H9 (cell line): Measurements from ENCODE around the gene RALGAPA1. TPM values are rescaled to one million over a fixed set of nuclear protein-coding genes. Genes with fewer than 3 reads are reported as not detected.

Source experiments
- DNase-seq: peaks from one replicate; pipeline ENCODE4 v3.0.0-alpha.2; 2017
- H2AFZ ChIP-seq: one replicate; pipeline ENCODE4 v1.6.1; 2013; ENCODE audit warnings: mild to moderate bottlenecking, low read length, control low read depth, moderate library complexity
- H2AK5ac ChIP-seq: 2 replicates; pipeline ENCODE4 v1.6.1; 2013; ENCODE audit warnings: low read length, control low read depth, mixed read lengths; ENCODE audit not compliant: insufficient read length
- H2BK120ac ChIP-seq: one replicate; pipeline ENCODE4 v1.6.1; 2013; ENCODE audit warnings: low read depth, mild to moderate bottlenecking, low read length, control low read depth, inconsistent platforms; ENCODE audit not compliant: poor library complexity, severe bottlenecking
- H2BK12ac ChIP-seq: 2 replicates; pipeline ENCODE4 v1.6.1; 2013; ENCODE audit warnings: low read length, control low read depth, mixed read lengths, low read depth; ENCODE audit not compliant: insufficient read length
- H2BK15ac ChIP-seq: 2 replicates; pipeline ENCODE4 v1.6.1; 2013; ENCODE audit warnings: low read depth, low read length, control low read depth
- H2BK20ac ChIP-seq: one replicate; pipeline ENCODE4 v1.6.1; 2013; ENCODE audit warnings: low read depth, mild to moderate bottlenecking, low read length, control low read depth, inconsistent platforms; ENCODE audit not compliant: poor library complexity, severe bottlenecking
- H2BK5ac ChIP-seq: 2 replicates; pipeline ENCODE4 v1.6.1; 2013; ENCODE audit warnings: low read length, control low read depth, mixed read lengths; ENCODE audit not compliant: insufficient read length
- H3K14ac ChIP-seq: 2 replicates; pipeline ENCODE4 v1.6.1; 2013; ENCODE audit warnings: low read length, control low read depth; ENCODE audit not compliant: insufficient read depth
- H3K18ac ChIP-seq: 2 replicates; pipeline ENCODE4 v1.6.1; 2013; ENCODE audit warnings: low read depth, mild to moderate bottlenecking, mixed read lengths, low read length, control low read depth; ENCODE audit not compliant: insufficient read length
- H3K23ac ChIP-seq: 2 replicates; pipeline ENCODE4 v1.6.1; 2013; ENCODE audit warnings: low read length, control low read depth, mixed read lengths, low read depth; ENCODE audit not compliant: insufficient read length
- H3K23me2 ChIP-seq: 2 replicates; pipeline ENCODE4 v1.6.1; 2013; ENCODE audit warnings: low read depth, mild to moderate bottlenecking, mixed read lengths, low read length, control low read depth; ENCODE audit not compliant: insufficient read length, poor library complexity, severe bottlenecking
- H3K27ac ChIP-seq: 2 replicates; pipeline ENCODE4 v1.5.1; 2013; ENCODE audit warnings: low read length, control low read depth, mixed read lengths, low read depth; ENCODE audit not compliant: insufficient read length
- H3K27me3 ChIP-seq: 2 replicates; pipeline ENCODE4 v1.6.1; 2013; ENCODE audit warnings: low read length, control low read depth, inconsistent platforms; ENCODE audit not compliant: insufficient read depth
- H3K4ac ChIP-seq: 2 replicates; pipeline ENCODE4 v1.6.1; 2013; ENCODE audit warnings: low read depth, mild to moderate bottlenecking, control low read depth, inconsistent platforms, low read length, moderate library complexity
- H3K4me1 ChIP-seq: 2 replicates; pipeline ENCODE4 v1.6.1; 2013; ENCODE audit warnings: low read length, control low read depth, inconsistent platforms; ENCODE audit not compliant: insufficient read depth
- H3K4me2 ChIP-seq: 2 replicates; pipeline ENCODE4 v1.6.1; 2013; ENCODE audit warnings: low read length, control low read depth, mixed read lengths; ENCODE audit not compliant: insufficient read length, insufficient read depth
- H3K56ac ChIP-seq: 2 replicates; pipeline ENCODE4 v1.6.1; 2013; ENCODE audit warnings: low read depth, mild to moderate bottlenecking, mixed read lengths, low read length, control low read depth; ENCODE audit not compliant: insufficient read length
- H3K79me1 ChIP-seq: 2 replicates; pipeline ENCODE4 v1.6.1; 2013; ENCODE audit warnings: low read depth, mild to moderate bottlenecking, moderate library complexity, low read length, control low read depth, inconsistent platforms; ENCODE audit not compliant: insufficient read depth, poor library complexity, severe bottlenecking
- H3K79me2 ChIP-seq: 2 replicates; pipeline ENCODE4 v1.6.1; 2013; ENCODE audit warnings: low read length, control low read depth, inconsistent platforms; ENCODE audit not compliant: insufficient read depth
- H3K9ac ChIP-seq: 2 replicates; pipeline ENCODE4 v1.6.1; 2013; ENCODE audit warnings: low read length, control low read depth, mixed read lengths; ENCODE audit not compliant: insufficient read length; ENCODE audit errors: extremely low read depth
- H3K9me3 ChIP-seq: one replicate; pipeline ENCODE4 v1.6.1; 2013; ENCODE audit warnings: low read depth, low read length, inconsistent platforms; ENCODE audit not compliant: control insufficient read depth
- H3T11ph ChIP-seq: one replicate; pipeline ENCODE4 v1.6.1; 2013; ENCODE audit warnings: mild to moderate bottlenecking, low read length, control low read depth, inconsistent platforms
- H4K20me1 ChIP-seq: one replicate; pipeline ENCODE4 v1.6.1; 2013; ENCODE audit not compliant: control insufficient read depth, insufficient read length, insufficient read depth
- H4K5ac ChIP-seq: 2 replicates; pipeline ENCODE4 v1.6.1; 2013; ENCODE audit warnings: low read depth, mild to moderate bottlenecking, mixed read lengths, low read length, control low read depth; ENCODE audit not compliant: insufficient read length
- H4K8ac ChIP-seq: replicated peaks from 2 replicates; pipeline ENCODE4 v1.6.1; 2013; ENCODE audit warnings: low read length, control low read depth, mixed read lengths, low read depth; ENCODE audit not compliant: insufficient read length
- H4K91ac ChIP-seq: 2 replicates; pipeline ENCODE4 v1.6.1; 2013; ENCODE audit warnings: low read depth, mild to moderate bottlenecking, moderate library complexity, mixed read lengths, low read length, control low read depth; ENCODE audit not compliant: insufficient read length
- H3K27ac Mint-ChIP-seq, 3 experiments: 2 replicates in 2 of 3; 3 replicates in 1 of 3; pipeline ENCODE4 v1.8.0; 2020 to 2021; ENCODE audit warnings: mixed read lengths in 3 of 3, mild to moderate bottlenecking in 1 of 3, moderate library complexity in 1 of 3
- H3K27me3 Mint-ChIP-seq: 2 replicates; pipeline ENCODE4 v1.8.0; 2021; ENCODE audit warnings: low read depth, mild to moderate bottlenecking, moderate library complexity, mixed read lengths
- H3K36me3 Mint-ChIP-seq, 3 experiments: 2 replicates in 2 of 3; 3 replicates in 1 of 3; pipeline ENCODE4 v1.8.0; 2020 to 2021; ENCODE audit warnings: low read depth in 3 of 3, mixed read lengths in 3 of 3; ENCODE audit not compliant: insufficient read depth in 1 of 3
- H3K4me1 Mint-ChIP-seq, 2 experiments: 2 replicates each; pipeline ENCODE4 v1.8.0; 2020; ENCODE audit warnings: mixed read lengths in 2 of 2
- H3K4me3 Mint-ChIP-seq, 2 experiments: 2 replicates in 1 of 2; 3 replicates in 1 of 2; pipeline ENCODE4 v1.8.0; 2020 to 2021; ENCODE audit warnings: mild to moderate bottlenecking in 2 of 2, mixed read lengths in 2 of 2, moderate library complexity in 1 of 2
- H3K9me3 Mint-ChIP-seq, 2 experiments: 2 replicates in 1 of 2; 3 replicates in 1 of 2; pipeline ENCODE4 v1.8.0; 2020; ENCODE audit warnings: mild to moderate bottlenecking in 2 of 2, mixed read lengths in 2 of 2, moderate library complexity in 1 of 2
- CTCF ChIP-seq: fragments of 200-600 bp; sonication (generic); conservative IDR thresholded peaks from 3 replicates; pipeline ENCODE4 v1.8.0; 2021; ENCODE audit warnings: antibody characterized with exemption, mild to moderate bottlenecking
- WGBS: extraction: QIAGEN DNeasy Blood & Tissue Kit; methylation state at CpG from one replicate; pipeline ENCODE4 v1.1.7; 2013; ENCODE audit warnings: missing lambda C conversion rate, low lambda C conversion rate, mixed read lengths; ENCODE audit not compliant: insufficient read length; ENCODE audit errors: extremely low coverage; 5-methylcytosine and 5-hydroxymethylcytosine counted together
- total RNA-seq: library from RNA; stranded (reverse); gene quantifications from 2 replicates; pipeline ENCODE4 v1.2.1, GENCODE V29; 2021

RALGAPA1 gene
- total RNA-seq, 1 experiment from 2014 or later: 29.8 TPM

- no peaks in the 10 kb centered on the region for H3K79me1 ChIP-seq
- H2BK20ac ChIP-seq: no peak overlapping the region
- H3K23ac ChIP-seq: no peak overlapping the region
- no peaks in the 10 kb centered on the region for H3K9me3 Mint-ChIP-seq
- H3K4me1 Mint-ChIP-seq: peaks cover 0 to 4% of the 10 kb centered on the region in 2 experiments; a peak in 2 of 4 replicates
- H3K79me2 ChIP-seq: no peaks in the 10 kb centered on the region
- H2BK12ac ChIP-seq: no peak overlapping the region
- no peak overlapping the region for H3T11ph ChIP-seq
- H2BK5ac ChIP-seq: no peak overlapping the region
- no peak overlapping the region for H3K9ac ChIP-seq
- no peak for TF ChIP-seq CTCF
- no peak overlapping the region for H2AK5ac ChIP-seq
- WGBS: no CpG with 5 or more reads among the region's 1 CpG
- no peaks in the 10 kb centered on the region for H3K27me3 ChIP-seq
- H3K4me3 Mint-ChIP-seq: no peak overlapping the region
- peaks cover 0 to 10% (median 8%) of the 10 kb centered on the region in 3 experiments; a peak in 4 of 7 replicates for H3K36me3 Mint-ChIP-seq
- no peak overlapping the region for H2AFZ ChIP-seq
- no peak overlapping the region for H3K14ac ChIP-seq
- no peaks in the 10 kb centered on the region for H3K9me3 ChIP-seq
- no peak overlapping the region for H3K27ac ChIP-seq
- no peak overlapping the region for H3K56ac ChIP-seq
- no peaks in the 10 kb centered on the region for H3K23me2 ChIP-seq
- no peaks in the 10 kb centered on the region for H3K27me3 Mint-ChIP-seq
- no peak overlapping the region for H3K27ac Mint-ChIP-seq
- no peak overlapping the region for H3K18ac ChIP-seq
- no peaks in the 10 kb centered on the region for H4K20me1 ChIP-seq
- no peaks in the 10 kb centered on the region for H3K4me1 ChIP-seq
- no peak overlapping the region for H4K5ac ChIP-seq
- no peak overlapping the region for H3K4ac ChIP-seq
- no peak overlapping the region for H2BK15ac ChIP-seq
- H3K4me2 ChIP-seq: no peak overlapping the region
- no peak overlapping the region for H4K91ac ChIP-seq
- no peak for DNase-seq
- H2BK120ac ChIP-seq: no peak overlapping the region
- no peak overlapping the region for H4K8ac ChIP-seq
These were observed 67.1 kb downstream of the RALGAPA1 start for GRCh38 chr14:35742032-35742371.
